HG03103 (cell line): ENCODE measurements around the gene AK6.
"Not testable (repeated sequence)": the region's sequence is repeated elsewhere in the genome, so short reads cannot be mapped to it uniquely, and the experiment has no call there.

Source experiments
- ATAC-seq: cut with Tn5 transposase; IDR thresholded peaks from one replicate; pipeline ENCODE4 v1.9.1; 2021; ENCODE audit warnings: low read depth; ENCODE audit not compliant: unreplicated experiment

The AK6 gene

GRCh38 chr5:69369340-69370121, at the start of gene AK6, which contains the start of the genes RAD17 and TAF9:
Gene AK6, minus strand, starts transcription at chr5:69369520. Its CDS starts 30 bp downstream, at chr5:69369490.
Gene RAD17, plus strand, starts transcription at chr5:69369818. Its CDS starts 2,391 bp downstream, at chr5:69372209.
Gene TAF9, minus strand, starts transcription at chr5:69369520. Its CDS starts 3,783 bp downstream, at chr5:69365737.
- peak; percentile 91 for ATAC-seq

DNA sequence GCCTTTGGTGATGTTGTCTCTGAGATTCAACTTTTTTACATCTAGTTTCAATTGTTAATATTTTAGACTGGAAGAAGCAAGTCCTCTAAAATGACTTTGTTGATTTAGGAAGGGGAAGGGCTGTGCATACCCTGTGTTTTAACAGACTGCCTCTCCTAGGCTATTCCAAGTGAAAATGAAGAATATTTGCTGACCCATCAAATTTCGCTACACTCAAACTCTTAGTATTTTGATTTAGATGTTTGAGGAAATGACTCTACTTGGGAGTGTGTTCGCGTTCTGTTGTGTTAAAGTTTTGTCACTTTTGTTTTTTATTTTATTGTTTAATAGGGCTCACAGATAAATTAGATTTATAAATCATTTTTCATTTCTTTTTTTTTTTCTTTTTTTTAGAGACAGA, 49.2 kb upstream of the AK6 start:
- no peak for ATAC-seq

DNA sequence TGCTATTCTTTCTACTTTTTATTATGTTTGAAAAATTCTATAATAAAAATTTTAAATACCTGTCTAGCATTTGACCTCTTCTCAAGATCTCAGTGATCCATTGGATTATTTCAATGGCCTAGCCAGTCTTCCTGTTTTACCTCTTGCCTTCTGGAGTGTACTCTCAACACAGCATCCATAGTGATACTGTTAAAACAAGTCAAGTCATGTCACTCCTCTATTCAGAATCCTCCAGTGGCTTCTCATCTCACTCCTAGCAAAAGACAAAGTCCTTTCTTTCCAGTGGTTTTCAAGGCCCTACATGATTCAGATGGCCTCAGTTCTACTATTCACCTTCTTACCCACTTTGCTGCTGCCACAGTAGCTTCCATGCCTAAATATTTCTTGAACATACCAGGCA, 47.4 kb upstream of the AK6 start:
- ATAC-seq = no peak

DNA sequence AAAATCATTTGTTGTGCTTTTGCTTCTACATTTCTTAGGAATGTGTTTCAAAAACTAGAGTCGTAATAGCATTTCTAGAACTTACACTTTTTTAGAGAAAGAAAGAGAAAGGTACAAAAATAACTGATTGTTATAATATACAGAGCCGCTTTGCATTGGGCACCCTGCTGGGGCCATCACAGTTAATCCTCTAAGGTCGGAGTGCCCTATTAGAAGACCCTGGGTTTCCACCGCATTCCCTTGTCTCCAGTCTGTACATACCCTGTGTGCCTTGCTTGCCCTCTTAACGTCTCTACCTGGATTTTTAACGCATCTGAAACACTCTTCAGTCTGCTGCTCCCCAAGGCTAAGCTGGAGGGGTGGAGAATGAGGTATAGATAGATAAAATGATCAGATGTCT, 46.9 kb upstream of the AK6 start:
- no peak for ATAC-seq

GRCh38 chr5:69415584-69415958, 46.3 kb upstream of the AK6 start:
- ATAC-seq = no peak

DNA sequence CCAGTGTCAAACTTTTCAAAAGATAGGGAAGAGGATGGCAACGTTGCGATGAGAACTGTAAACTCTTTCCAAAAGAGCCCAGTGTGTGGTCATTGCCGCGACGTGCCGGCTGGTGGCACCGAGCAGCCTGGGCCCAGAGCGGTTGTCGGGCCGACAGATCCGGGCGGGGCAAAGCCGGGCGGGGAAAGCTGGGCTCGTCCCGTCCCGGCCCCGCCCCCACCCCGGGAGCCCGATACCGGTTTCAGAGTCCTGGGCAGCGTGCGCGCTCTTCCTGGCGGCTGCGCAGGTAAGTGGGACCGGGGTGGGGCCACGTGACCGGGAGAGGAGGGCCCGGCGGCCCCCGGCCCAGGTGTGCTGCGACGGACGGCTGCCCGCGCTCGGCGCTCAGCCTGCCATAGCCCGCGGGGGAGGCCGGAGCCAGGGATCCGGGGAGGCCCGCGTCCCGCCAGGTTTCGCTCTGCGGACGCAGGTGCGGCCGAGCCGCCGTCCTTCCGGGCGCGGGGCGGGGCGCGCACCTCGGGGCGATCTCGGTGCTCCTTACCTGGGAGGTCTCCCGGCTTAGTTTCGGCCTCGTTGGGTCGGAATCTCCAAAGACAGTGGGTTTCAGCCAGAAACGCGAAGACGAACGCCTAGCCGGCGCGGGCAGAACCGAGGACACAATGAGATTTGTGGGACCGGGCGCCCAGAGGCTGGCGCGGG, 45.7 kb upstream of the AK6 start, which contains the start of gene MARVELD2:
MARVELD2 (plus strand) TSS at position 232 of the 699 bp plus-strand sequence. CDS start 4,270 bp downstream, outside the sequence.
- ATAC-seq = no peak

DNA sequence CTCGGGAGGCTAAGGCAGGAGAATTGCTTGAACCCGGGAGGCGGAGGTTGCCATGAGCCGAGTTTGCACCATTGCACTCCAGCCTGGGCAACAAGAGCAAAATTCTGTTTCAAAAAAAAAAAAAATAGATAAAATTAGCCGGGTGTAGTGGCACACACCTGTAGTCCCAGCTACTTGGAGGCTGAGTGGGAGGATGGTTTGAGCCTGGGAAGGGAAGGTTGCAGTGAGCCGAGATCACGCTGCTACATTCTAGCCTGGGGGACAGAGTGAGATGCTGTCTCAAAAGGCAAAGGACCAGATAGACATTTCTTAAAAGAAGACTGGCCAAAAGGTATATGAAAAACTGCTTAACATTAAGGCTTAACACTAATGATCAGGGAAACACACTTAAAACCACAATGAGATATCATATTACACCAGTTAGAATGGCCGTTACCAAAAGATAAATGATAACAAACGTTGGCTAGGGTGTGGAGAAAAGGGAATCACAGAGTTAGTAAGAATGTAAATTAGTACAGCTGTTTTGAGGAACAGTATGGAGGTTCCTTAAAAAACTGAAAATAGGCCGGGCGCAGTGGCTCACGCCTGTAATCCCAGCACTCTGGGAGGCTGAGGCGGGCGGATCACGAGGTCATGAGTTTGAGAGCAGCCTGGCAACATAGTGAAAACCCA, 35.5 kb upstream of the AK6 start:
- no peak for ATAC-seq

DNA sequence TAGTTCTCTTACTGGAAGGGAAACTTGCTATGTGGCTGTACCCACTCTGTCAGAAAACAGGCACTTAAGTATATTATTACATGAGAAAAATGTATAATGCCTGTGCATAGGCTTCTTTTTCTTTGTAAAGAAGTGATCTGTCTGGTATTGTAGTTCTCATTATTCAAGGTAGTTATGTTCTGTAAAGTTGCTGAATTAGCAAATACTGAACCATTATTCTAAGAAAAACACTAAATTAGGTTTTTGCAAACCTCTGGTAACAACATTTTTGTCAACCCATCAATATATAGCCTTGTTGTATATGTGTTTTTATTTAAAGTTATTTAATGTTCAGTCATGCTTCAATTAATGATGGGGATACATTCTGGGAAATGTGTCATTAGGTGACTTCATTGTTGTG, 9.1 kb upstream of the AK6 start:
- ATAC-seq = no peak

DNA sequence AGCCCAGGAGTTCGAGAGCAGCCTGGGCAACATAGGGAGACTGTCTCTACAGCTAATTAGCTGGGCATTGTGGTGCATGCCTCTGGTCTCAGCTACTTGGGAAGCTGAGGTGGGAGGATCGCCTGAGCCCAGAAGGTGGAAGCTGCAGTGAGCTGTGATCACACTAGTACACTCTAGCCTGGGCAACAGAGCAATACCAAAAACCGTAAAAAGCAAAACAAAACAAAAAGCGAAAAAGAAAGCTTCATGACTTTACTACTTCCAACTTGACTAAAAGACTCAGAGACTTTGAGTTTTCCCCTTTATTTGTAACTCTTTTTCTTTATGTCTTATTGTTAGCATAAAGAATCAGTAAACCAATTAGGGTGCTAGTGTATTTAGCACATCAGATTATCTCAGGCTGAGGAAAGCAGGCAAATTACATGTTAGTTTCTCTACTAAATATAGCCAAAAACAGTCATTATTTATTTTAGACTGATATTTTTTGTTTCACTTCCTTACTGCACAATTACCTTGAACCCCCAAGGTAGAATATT, 5.7 kb upstream of the AK6 start:
- ATAC-seq = peak; percentile 62

GRCh38 chr5:69372394-69372793, 3.1 kb upstream of the AK6 start:
- ATAC-seq = no peak

GRCh38 chr5:69370335-69370734, 1.0 kb upstream of the AK6 start:
- not testable (repeated sequence) for ATAC-seq

- no peak for ATAC-seq
These were observed 621 bp downstream of the AK6 start for GRCh38 chr5:69368458-69369339.

DNA sequence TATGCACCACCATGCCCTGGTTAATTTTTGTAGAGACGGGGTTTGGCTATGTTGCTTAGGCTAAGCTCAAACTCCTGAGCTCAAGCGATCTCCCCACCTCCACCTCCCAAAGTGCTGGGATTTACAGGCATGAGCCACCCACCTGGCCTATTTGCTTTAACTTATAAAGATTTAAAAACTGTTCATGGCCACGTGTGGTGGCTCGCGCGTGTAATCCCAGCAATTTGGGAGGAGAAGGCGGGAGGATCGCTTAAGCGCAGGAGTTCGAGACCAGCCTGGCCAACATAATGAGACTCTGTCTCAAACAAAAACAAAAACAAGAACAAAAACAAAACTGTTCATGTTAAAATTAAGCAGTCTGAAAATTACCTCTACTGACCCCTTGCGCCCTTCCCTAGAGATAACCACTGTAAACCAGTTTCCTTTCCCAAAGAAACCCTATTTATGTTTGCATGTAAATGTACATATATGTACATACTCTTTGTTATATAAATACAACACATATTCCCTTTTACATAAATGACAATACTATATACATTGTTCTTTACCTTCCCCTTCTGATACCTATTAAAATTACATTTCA, 1.5 kb downstream of the AK6 start:
- no peak for ATAC-seq

DNA sequence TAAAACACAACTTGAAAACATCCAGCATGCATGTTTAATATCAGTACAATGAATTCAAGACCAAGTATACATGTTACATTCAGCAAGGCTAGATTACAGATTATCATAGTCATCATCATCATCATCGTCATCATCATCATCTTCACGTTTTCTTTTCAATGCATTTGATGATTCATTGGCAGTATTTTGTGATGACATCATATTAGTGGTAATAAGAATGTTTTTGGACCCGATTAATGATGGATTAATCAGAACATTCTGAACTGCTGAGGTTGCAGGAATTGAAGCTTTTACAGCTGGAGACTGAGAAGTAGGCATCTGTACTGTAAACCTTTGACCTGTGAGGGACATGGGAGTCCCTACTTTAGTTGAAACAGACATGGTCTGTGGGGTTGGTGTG, 4.5 kb downstream of the AK6 start:
- ATAC-seq = no peak

- ATAC-seq = no peak
These were observed 4.9 kb downstream of the AK6 start for GRCh38 chr5:69364414-69364813.

- no peak for ATAC-seq
These were observed 8.9 kb downstream of the AK6 start for GRCh38 chr5:69360442-69360841.

- ATAC-seq = no peak
These were observed 9.6 kb downstream of the AK6 start for GRCh38 chr5:69359699-69360098.

- no peak for ATAC-seq
These were observed 18.7 kb downstream of the AK6 start for GRCh38 chr5:69350664-69351063.

- ATAC-seq = no peak
These were observed 26.2 kb downstream of the AK6 start for GRCh38 chr5:69343083-69343482.
